ENCODE measurements around the gene SLIT3.

Gene SLIT3

DNA sequence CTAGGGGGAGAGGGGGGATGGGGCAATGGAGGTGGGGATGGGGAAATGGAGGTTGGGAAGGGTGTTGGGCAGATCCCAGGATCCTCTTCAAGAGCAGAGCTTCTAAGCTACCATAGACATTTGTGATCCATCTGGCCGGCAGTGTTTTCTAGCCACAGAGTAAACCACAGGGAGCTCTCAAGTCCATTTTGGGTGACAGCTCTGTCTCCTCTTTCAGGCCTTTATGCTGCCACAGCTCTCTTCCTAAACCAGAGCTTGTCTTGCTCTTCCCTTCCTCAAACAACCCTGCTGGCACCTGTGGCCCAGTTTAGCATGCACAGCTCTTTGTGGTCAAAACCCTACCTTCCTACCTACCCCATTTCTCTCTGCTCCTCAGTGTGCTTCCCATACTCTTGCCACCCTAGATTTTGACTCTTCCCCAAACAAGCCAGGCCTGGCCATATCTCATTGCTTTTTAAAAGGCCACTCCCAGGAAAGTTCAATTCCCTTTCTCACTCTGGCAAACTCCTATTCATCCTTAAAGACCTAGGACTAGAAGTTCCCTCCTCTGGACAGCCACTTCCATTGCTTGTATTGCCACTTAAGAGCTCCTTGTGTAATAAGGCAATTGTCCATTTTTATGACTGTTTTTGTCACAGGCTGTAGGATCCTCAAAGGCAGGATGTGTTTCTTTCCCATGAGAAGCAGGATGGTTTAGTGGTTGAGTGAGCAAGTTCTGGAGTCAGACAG lies 637.5 kb downstream of the SLIT3 start:
- no peak for DNase-seq (ENCODE audit: low read depth)
- TF ChIP-seq, protein P1, sequence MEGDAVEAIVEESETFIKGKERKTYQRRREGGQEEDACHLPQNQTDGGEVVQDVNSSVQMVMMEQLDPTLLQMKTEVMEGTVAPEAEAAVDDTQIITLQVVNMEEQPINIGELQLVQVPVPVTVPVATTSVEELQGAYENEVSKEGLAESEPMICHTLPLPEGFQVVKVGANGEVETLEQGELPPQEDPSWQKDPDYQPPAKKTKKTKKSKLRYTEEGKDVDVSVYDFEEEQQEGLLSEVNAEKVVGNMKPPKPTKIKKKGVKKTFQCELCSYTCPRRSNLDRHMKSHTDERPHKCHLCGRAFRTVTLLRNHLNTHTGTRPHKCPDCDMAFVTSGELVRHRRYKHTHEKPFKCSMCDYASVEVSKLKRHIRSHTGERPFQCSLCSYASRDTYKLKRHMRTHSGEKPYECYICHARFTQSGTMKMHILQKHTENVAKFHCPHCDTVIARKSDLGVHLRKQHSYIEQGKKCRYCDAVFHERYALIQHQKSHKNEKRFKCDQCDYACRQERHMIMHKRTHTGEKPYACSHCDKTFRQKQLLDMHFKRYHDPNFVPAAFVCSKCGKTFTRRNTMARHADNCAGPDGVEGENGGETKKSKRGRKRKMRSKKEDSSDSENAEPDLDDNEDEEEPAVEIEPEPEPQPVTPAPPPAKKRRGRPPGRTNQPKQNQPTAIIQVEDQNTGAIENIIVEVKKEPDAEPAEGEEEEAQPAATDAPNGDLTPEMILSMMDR (IDR thresholded peaks at IDR 0.05; ENCODE audit: low read depth, low read length, missing control alignments): no peak
- H3K4me3 ChIP-seq (ENCODE audit: low read depth, low read length): no peak overlapping the region

DNA sequence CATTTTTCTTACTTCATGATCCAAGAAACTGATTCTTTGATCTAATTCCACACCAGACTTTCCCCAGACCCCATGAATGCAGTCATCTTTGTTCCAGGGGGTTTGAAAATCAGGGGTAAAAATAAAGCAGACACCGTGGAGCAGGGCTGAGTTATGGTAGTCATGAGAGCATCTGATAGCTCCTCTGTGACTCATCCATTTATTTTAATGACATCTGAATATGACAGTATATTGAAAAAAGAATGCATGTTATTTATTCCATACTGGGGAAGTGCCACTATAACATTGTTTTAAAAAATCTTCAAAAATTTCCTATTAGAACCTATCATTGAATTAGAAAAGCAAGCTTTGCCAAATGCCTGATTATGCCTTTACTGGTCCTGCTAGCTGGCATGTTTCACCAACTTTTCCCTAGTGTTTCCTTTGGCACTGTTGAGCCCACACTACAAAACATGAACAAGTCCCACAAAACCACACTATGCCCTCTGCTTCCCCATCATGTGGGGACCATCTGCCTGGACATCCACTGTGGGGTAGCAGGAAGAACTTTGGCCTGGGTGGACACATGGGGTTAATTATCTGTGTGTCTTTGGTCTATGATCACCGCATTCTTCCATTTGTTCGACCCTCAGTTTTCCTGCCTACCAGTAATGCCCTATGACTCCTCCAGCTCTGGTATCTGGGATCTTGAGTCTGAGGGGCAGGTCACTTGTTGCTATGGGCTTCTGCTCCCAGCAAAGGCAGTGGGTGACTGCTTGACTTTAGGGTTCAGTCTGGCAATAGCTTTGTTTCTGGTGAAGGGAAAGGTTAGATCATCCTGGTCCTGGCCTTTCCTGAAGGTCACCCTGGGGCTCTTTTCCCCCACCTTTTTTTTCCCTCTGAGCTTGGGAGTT lies 639.1 kb downstream of the SLIT3 start:
- no peak for DNase-seq (ENCODE audit: low read depth)
- no peak overlapping the region for H3K4me3 ChIP-seq (ENCODE audit: low read depth, low read length)
- TF ChIP-seq, protein P1 (IDR thresholded peaks at IDR 0.05; ENCODE audit: low read depth, low read length, missing control alignments): no peak

- no peak overlapping the region for H3K4me3 ChIP-seq (ENCODE audit: low read depth, low read length)
- TF ChIP-seq, protein P1 (IDR thresholded peaks at IDR 0.05; ENCODE audit: low read depth, low read length, missing control alignments): no peak
- no peak for DNase-seq (ENCODE audit: low read depth)
Observed at GRCh38 chr5:168660691-168661090, 640.2 kb downstream of the SLIT3 start.

GRCh38 chr5:168659286-168659847 lies 641.6 kb downstream of the SLIT3 start:
- no peak for DNase-seq (ENCODE audit: low read depth)
- no peak overlapping the region for H3K4me3 ChIP-seq (ENCODE audit: low read depth, low read length)
- TF ChIP-seq, protein P1 (IDR thresholded peaks at IDR 0.05; ENCODE audit: low read depth, low read length, missing control alignments): no peak

- no peak for DNase-seq (ENCODE audit: low read depth)
- TF ChIP-seq, protein P1 (IDR thresholded peaks at IDR 0.05; ENCODE audit: low read depth, low read length, missing control alignments): no peak
- H3K4me3 ChIP-seq (ENCODE audit: low read depth, low read length): no peak overlapping the region
Observed at GRCh38 chr5:168658394-168658793, 642.5 kb downstream of the SLIT3 start.

DNA sequence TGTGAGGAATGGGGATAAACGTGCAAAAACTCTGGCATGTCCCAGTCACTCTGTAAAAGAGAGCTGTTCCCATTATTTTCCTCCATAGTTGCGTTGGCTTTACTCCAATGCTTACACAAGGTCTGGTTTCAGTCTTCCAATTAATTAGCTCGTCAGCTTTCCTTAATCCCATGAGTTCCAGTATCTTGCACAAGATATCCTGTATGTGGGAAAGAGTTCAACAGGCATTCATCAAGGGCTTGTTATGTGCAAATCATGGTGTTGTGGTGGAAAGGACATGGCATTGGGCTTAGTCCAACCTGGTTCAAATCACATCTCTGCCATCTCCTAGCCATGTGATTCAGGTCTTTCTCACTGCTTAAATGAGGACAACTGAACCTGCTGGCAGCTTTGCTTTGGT lies 644.3 kb downstream of the SLIT3 start:
- no peak overlapping the region for H3K4me3 ChIP-seq (ENCODE audit: low read depth, low read length)
- TF ChIP-seq, protein P1 (IDR thresholded peaks at IDR 0.05; ENCODE audit: low read depth, low read length, missing control alignments): no peak
- DNase-seq (ENCODE audit: low read depth): no peak
